Stimulated activated naive CD8-positive, alpha-beta T cell treated with anti-CD3 and anti-CD28 coated beads, Interleukin-15, Interleukin-2, amounts not matched to agents 100 U/mL and 50 U/mL, for 24 hours (primary cell): Measurements from ENCODE around the gene TBC1D19.

Experiments used
- ATAC-seq: fragments of 150-1000 bp; cut with Tn5 transposase; one replicate; pipeline ENCODE4 v1.10.0; 2021
- DNase-seq: peaks from one replicate; pipeline ENCODE4 v3.0.0; 2021

TBC1D19 gene

DNA sequence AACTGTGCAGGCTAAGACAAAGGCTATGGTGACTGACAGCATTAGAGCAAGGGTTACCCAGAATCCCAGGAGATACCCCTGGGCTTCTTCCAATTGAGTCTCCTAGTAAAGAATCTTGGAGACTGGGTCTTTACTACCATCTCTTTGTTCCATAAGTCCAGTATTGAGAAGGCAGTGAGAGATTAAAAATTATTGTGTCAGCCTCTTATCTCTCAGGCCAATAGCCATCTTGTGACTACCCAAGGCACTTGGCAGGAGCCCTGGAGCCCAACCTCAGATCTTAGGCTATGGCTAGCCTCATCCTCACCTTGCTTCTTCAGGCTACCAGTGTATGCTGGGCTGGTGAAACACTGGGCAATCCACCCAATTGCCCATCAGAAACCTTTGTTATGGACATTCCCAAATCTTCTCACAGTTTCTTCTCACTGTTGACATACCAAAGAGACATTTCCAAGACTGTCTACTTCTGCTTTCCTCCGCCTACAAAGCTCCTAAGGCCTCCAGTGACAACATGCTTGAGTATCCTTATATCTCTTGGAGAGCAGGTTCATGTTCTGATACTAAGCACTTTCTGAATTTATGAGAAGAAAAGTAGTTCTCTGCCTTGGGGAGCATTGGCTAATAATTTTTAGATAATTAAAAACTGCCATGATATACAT, 200.5 kb downstream of the TBC1D19 start:
- no peak for ATAC-seq

DNA sequence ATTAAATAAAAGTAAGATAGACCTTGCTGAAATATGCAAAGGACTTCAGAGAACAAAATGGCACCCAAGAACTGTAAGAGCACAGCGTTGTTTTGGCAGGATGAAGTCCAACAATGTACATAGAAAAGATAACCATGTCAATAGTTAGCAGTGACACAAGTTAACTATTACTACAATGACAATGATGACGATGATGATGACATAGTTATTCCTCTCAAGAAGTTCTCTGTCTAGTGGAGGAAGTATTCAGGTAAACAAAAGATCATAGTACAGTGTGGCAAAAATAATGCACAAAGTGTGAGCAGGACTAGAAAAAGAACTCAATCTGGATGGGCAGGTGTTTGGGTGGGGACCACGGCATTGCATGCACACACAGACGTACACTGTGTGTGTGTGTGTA, 201.4 kb downstream of the TBC1D19 start:
- no peak for ATAC-seq
- no peak for DNase-seq

More for the DNA sequence above, 200.5 kb downstream of the TBC1D19 start:
- DNase-seq, result no peak

DNA sequence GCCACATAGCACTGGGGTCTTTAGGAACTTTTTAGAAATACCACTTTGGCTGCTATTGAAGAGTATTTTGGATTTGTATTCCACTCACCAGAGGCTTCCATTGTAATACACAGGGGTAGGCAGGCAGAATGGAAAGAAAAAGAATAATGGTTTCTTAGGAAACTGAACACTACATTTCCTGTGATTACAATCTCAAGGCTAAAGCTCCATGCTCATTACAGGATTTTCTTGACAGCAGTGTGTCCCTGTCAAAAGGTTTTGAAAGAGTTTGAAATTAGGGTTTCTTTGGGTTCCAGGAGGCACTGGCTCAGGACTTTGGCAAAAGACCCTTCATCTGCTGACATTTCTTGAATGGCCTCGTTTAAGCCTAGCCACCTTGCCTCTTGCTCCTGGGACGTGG, 201.9 kb downstream of the TBC1D19 start:
- DNase-seq (no peak), ATAC-seq (no peak)

DNA sequence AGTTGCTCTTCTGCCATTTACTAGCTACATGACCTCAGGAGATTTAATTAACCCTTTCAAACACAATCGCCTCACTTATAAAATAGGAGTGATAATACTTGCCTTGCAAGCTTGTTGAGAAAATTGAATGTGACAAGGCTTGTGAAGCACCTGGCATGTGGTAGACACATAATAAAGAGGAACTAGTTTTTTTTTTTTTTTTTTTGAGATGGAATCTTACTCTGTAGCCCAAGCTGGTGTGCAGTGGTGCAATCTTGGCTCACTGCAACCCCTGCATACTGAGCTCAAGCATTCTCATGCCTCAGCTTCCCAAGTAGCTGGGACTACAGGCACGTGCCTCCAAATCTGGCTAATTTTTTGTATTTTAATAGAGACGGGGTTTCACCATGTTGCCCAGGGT, 203.0 kb downstream of the TBC1D19 start:
- no peak for ATAC-seq
- no peak for DNase-seq

DNA sequence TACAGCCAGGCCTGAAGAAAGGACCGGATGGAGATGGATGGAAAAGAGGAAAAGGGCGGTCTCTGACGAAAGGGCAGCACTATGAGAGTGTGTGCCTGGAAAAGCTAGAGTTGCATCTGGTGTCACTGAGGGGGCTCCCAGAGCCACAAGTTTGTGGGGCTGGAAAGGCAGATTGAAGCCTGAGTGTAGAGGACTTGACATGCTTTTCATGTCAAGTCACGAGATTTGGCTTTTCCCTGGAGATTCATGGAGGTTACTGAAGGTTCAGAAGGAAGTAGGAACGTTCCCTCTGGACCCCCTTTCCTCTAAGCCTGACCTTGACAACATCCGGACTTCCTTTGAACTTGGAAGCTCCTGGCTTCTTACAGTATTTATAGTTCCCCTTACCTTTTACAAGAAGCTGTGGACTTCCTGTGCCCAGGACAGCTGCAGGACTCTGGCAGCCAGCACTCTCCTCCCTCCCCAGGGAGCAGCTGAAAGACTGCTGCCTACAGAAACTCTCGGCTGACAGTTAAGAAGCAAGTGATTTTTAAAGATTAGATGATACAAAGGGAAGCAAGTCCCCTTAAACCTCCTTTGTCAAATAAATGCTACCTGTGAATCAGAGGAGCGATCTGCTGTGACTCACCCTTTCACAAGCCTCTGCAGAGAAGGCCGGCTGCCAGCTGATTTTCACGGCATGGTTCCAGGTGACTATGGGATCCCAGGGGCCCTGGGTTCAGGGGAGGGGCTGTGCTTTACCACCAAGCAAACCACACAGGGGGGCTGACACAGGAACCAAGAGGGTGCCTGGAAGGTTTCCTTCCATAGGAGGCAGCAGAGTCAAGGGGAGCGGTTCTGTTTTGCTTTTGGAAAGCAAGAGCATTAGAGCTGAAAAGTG, 203.8 kb downstream of the TBC1D19 start:
- ATAC-seq, result peak; percentile 95
- peak; percentile 65 for DNase-seq

DNA sequence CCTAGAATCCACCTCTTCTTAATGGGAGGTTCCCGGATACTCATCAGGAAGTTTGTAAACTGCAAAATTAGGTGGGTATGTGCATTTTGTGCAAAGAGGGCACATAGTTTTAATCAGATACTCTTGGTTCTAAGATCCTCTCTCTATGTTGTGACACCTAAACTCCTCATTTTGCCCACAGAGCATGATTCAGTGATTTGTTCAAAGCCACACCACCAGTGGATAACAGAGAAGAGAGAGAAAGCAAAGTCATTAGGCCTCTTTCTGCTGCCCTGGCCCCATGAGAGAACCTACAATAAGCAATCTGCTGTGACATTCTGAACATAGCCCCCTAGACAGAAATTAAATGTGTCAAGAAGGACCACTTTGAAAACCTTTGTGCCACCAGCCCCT, 204.5 kb downstream of the TBC1D19 start:
- DNase-seq, result no peak
- ATAC-seq, result peak; percentile 26

DNA sequence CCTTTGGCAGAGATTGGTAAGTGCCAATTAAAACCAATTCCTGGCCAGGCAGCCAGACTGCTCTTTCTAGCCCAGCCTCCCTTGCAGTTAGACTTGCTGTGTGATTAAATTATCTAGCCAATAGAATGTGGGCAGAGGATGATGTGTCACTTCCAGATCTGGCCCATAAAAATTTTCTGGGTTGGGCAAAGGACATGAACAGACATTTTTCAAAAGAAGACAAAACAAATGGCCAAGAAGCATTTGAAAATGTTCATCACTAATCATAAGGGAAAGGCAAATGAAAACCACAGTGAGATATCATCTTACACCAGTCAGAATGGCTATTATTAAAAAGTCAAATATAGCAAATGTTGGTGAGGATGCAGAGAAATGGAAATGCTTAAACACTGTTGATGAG, 205.3 kb downstream of the TBC1D19 start:
- no peak for DNase-seq
- no peak for ATAC-seq

DNA sequence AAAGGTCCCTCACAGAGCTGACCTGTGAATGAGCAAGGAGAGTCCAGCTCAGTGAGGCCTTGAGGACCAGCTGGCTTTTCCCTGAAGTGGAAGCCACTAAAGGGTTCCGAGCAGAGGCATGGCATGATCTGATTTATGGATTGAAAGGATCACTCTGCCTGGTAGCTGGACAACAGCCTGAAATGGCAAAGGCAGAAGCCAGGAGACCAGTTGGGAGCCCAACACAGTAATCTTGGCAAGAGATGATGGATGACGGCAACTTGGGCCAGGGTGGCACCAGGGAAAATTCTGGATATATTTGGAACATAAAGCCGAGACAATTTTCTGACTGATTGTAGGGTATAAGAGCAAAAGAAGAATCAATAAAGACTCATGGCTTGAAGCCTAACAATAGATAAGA, 207.5 kb downstream of the TBC1D19 start:
- no peak for ATAC-seq
- no peak for DNase-seq

DNA sequence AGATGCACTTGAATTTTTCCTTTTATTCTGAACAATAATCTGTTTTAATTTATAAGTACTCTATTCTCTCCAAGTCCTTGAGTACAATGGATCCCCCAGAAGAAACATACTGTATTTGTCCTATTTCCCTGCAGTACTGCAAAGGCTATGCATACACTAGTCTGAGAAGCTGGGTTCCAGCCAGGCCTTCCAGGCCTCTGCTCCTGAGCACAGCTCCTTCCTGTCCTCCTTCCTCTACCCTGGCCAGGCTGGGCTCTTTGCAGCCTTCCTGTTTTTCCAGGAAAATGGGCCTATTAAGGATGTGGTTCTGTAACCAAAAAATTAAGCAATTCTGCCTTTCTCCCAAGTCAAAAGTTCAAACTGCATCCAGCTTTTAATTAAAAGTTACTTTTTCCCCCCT, 208.8 kb downstream of the TBC1D19 start:
- no peak for ATAC-seq
- DNase-seq, result no peak

DNA sequence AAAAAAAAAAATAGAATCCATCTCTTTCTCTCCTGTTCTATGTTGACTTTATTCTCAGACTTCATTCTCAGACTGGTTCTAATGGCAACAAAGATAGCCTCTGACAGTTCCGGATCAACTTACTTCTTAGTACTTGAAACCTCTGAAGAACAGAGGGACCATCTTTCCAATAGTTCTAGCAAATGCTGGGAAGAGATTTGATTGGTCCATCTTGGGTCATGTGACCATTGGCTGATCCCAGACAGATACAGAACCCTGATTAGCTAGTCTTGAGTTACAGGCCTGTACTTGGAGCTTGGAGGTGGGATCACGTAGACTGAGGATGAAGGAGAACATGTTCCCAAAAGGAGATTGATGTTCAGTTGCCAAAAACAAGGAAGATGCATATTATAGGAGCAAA, 209.9 kb downstream of the TBC1D19 start:
- DNase-seq, result no peak
- ATAC-seq, result no peak

DNA sequence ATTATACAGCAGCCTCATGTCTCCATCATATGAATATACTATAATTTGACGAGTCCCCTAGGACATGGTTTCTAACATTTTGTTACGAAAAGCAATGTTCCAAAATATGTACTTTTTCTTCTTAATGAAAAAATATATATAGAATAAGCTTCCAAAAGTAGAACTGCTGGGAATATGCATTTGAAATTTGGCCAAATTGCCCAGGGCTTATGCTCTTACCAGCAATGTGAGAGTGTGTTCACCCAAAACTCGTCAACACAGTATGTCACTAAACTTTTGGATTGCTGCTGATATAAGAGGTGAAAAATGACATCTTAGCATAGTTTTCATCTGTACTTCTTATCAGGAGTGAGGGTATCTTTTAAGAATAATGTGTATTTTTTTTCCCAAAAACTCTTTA, 212.2 kb downstream of the TBC1D19 start:
- ATAC-seq (no peak), DNase-seq (no peak)

DNA sequence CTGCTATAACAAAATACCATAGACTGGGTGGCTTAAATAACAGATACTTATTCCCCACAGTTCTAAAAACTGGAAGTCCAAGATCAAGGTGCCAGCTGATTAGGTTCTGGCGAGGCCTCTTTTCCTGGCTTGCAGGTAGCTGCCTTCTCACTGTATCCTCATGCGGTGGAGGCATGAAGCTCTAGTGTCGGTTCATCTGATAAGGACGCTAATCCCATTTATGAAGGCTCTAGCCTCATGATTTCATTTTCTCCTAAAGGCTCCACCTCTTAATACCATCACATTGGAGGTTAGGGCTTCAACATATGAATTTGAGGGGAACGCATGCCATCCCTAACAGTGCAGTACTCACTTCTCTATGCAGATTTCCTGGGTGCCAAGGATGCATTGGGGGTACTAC, 218.9 kb downstream of the TBC1D19 start:
- ATAC-seq, result no peak
- DNase-seq, result no peak

DNA sequence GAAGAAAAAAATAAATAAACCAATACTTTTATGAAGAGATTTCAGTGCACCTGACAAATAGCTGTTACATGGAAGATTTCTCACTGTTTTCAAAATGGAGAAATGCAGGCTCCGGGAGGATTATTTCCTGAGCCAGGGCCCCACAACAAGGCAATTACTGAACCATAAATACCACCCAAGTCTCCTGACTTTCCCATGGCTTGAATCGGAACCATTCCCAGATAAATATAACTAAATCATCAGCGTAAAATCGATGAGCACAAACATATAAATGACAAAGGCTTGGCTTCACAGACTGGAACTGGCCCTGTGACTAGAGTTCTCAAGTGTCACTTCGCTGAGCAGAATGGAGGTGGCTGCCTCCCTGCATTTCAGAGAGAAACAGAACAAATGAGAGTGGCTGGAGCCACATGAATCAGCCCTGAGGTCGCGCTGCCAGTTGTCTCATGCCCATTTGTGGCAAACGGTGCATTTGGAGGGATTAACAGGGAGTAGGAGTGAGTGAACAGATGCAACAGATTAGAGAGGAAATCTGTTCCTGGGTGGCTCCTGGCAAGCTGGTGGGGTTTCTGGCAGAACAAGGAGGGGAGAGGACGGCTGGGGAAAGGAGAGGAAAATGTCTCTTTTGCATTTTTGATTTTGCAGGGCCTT, 219.5 kb downstream of the TBC1D19 start:
- DNase-seq (no peak), ATAC-seq (no peak)

DNA sequence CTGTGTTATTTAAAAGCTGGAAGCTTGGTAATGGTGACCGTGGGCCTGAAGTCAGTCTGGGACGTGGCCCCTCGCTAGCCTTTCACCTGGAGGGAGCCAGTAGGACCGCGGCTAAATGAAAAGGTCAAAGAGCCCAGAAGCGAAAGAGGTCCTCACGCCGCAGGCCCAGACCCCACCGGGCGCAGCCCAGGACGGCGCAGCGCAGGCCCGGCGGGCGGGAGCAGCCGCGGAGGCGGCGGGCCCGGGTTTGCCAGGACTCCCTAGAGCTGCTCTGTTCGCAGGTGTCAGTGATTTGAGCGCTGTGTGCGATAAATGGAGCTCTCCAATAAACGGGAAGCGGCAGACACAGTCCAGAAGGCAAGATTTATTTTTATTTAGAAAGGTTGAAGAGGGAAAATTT, 220.6 kb downstream of the TBC1D19 start:
- DNase-seq (no peak), ATAC-seq (no peak)

DNA sequence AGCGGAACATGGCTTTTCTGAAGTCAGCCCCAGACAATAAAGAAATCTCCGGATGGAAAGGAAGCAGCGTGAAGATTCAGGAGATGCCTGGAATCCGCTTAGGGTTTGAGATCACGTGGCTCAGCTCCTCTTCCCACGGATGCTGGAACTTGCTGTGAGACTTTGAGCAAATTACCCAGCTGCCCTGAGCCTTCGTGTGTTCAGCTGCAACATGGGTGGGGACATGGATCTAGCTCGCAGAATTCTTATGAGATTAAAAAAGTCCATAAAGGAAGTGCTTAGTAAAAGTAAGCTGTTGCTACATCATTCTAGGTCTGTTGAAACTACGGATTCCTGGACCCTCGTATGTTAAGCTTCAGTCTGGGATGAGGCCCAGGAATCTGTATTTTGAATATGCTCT, 221.0 kb downstream of the TBC1D19 start:
- no peak for ATAC-seq

More for the DNA sequence above, 221.0 kb downstream of the TBC1D19 start:
- no peak for DNase-seq
